GM23338 (cell line): ENCODE results near the gene CXCL8. TPM values are rescaled to one million over a fixed set of nuclear protein-coding genes. Genes with fewer than 3 reads are reported as not detected.

Source experiments
- ATAC-seq: fragments of 200-7000 bp; cut with Tn5 transposase; 3 replicates; pipeline ENCODE4 v1.9.1; 2020
- DNase-seq: peaks from one replicate; pipeline ENCODE4 v3.0.0-alpha.2; 2015; ENCODE audit warnings: low spot score
- H2AFZ ChIP-seq: fragments of 200-600 bp; sonication (generic); 2 replicates; pipeline ENCODE4 v1.8.0; 2016; ENCODE audit warnings: antibody characterized with exemption, mild to moderate bottlenecking, moderate library complexity
- H3F3A ChIP-seq: fragments of 200-600 bp; sonication (generic); replicated peaks from 2 replicates; pipeline ENCODE4 v1.8.0; 2017; ENCODE audit warnings: antibody characterized with exemption, mixed run types, low read depth
- H3K27ac ChIP-seq: fragments of 200-600 bp; sonication (generic); 2 replicates; pipeline ENCODE4 v1.6.1; 2016; ENCODE audit warnings: low read depth
- H3K27me3 ChIP-seq: fragments of 200-600 bp; sonication (generic); 2 replicates; pipeline ENCODE4 v1.8.0; 2016; ENCODE audit warnings: mild to moderate bottlenecking, mixed run types, moderate library complexity; ENCODE audit not compliant: insufficient read depth
- H3K36me3 ChIP-seq: fragments of 200-600 bp; sonication (generic); 2 replicates; pipeline ENCODE4 v1.8.0; 2016; ENCODE audit warnings: mild to moderate bottlenecking; ENCODE audit not compliant: insufficient read depth
- H3K4me1 ChIP-seq: fragments of 200-600 bp; sonication (generic); 2 replicates; pipeline ENCODE4 v1.8.0; 2016; ENCODE audit warnings: mild to moderate bottlenecking, moderate library complexity; ENCODE audit not compliant: insufficient read depth
- H3K4me2 ChIP-seq: fragments of 200-600 bp; sonication (generic); 2 replicates; pipeline ENCODE4 v1.7.1; 2017; ENCODE audit warnings: mixed run types
- H3K4me3 ChIP-seq: fragments of 200-600 bp; sonication (generic); 2 replicates; pipeline ENCODE4 v1.6.1; 2016; ENCODE audit warnings: mixed run types
- H3K79me2 ChIP-seq: fragments of 200-600 bp; sonication (generic); replicated peaks from 2 replicates; pipeline ENCODE4 v1.8.0; 2017; ENCODE audit warnings: mild to moderate bottlenecking; ENCODE audit not compliant: insufficient read depth
- H3K9me2 ChIP-seq: fragments of 200-600 bp; sonication (generic); 2 replicates; pipeline ENCODE4 v1.8.0; 2017; ENCODE audit not compliant: insufficient read depth
- H4K20me1 ChIP-seq: fragments of 200-600 bp; sonication (generic); replicated peaks from 2 replicates; pipeline ENCODE4 v1.8.0; 2017; ENCODE audit warnings: mild to moderate bottlenecking; ENCODE audit not compliant: insufficient read depth
- H3K27ac Mint-ChIP-seq: 2 replicates; pipeline ENCODE4 v1.8.0; 2020; ENCODE audit warnings: inconsistent platforms, mild to moderate bottlenecking, moderate library complexity, mixed read lengths
- H3K27me3 Mint-ChIP-seq: 3 replicates; pipeline ENCODE4 v1.8.0; 2022; ENCODE audit warnings: low read depth, mild to moderate bottlenecking, moderate library complexity, mixed read lengths, inconsistent platforms; ENCODE audit not compliant: insufficient read depth, poor library complexity
- H3K36me3 Mint-ChIP-seq: 3 replicates; pipeline ENCODE4 v1.8.0; 2021; ENCODE audit warnings: low read depth, mild to moderate bottlenecking, inconsistent platforms, moderate library complexity, mixed read lengths
- H3K4me1 Mint-ChIP-seq: 3 replicates; pipeline ENCODE4 v1.8.0; 2020; ENCODE audit warnings: mild to moderate bottlenecking, inconsistent platforms, mixed read lengths
- H3K4me3 Mint-ChIP-seq: 3 replicates; pipeline ENCODE4 v1.8.0; 2021; ENCODE audit warnings: moderate library complexity, mild to moderate bottlenecking, inconsistent platforms, mixed read lengths
- H3K9me3 Mint-ChIP-seq: 3 replicates; pipeline ENCODE4 v1.8.0; 2020; ENCODE audit warnings: moderate library complexity, mild to moderate bottlenecking, inconsistent platforms, mixed read lengths
- CTCF ChIP-seq, 2 experiments: fragments of 200-600 bp in 1 of 2; sonication (generic) in 1 of 2; conservative IDR thresholded peaks; 2 replicates each; pipeline versions ENCODE4 v1.5.1 to v1.6.1; 2016 to 2017; ENCODE audit warnings: antibody characterized with exemption in 2 of 2, low read depth in 2 of 2, mild to moderate bottlenecking in 2 of 2, moderate library complexity in 1 of 2
- ETS1 ChIP-seq: IDR thresholded peaks from 2 replicates; pipeline ENCODE4 v1.6.1; 2016; ENCODE audit warnings: antibody characterized with exemption
- EZH2phosphoT487 ChIP-seq: fragments of 200-600 bp; sonication (generic); IDR thresholded peaks from one replicate; pipeline ENCODE4 v1.8.1; 2018; ENCODE audit warnings: antibody characterized with exemption; ENCODE audit not compliant: unreplicated experiment
- ZNF331 ChIP-seq: fragments of 250-450 bp; sonication (Bioruptor Pico); IDR thresholded peaks from 2 replicates; pipeline ENCODE4 v1.5.0; 2020; ENCODE audit warnings: low read depth, mild to moderate bottlenecking, moderate library complexity
- ZNF462 ChIP-seq: fragments of 250-450 bp; sonication (Bioruptor Pico); IDR thresholded peaks from 2 replicates; pipeline ENCODE4 v1.5.0; 2020; ENCODE audit warnings: mild to moderate bottlenecking, moderate library complexity
- polyA plus RNA-seq: library from polyadenylated mRNA; unstranded; fragments of >200 nt; fragmentation: Nextera tagmentation; extraction: Ambion mirVana; gene quantifications from 2 replicates; pipeline ENCODE4 v1.2.1, GENCODE V29; 2016
- total RNA-seq: library from RNA; depleted of rRNA; stranded (reverse); fragments of >200 nt; shearing (Covaris generic); gene quantifications from 2 replicates; pipeline ENCODE4 v1.2.3, GENCODE V29; 2014

The CXCL8 gene
- total and polyA plus RNA-seq, 2 experiments from 2014 or later: 0.11 TPM; not detected in 1

- no peak for TF ChIP-seq ZNF462 (CRISPR knock-in tag)
- TF ChIP-seq ZNF331 (CRISPR knock-in tag): no peak
- no peak for TF ChIP-seq ETS1
These were observed 18.5 kb upstream of the CXCL8 start (continued) for GRCh38 chr4:73721909-73722308.

- H3K4me1 ChIP-seq: no peaks in the 10 kb centered on the region; the same call in 1 of the 2 replicates
- no peak for ATAC-seq
- Mint-ChIP-seq H3K4me1 (peaks cover 4% of the 10 kb centered on the region; the same call in 1 of the 3 replicates), H3K9me3 (no peaks in the 10 kb centered on the region), H3K27ac (no peak overlapping the region), H3K27me3 (no peaks in the 10 kb centered on the region), H3K4me3 (no peak overlapping the region), H3K36me3 (no peaks in the 10 kb centered on the region)
- DNase-seq: no peak
- no peaks in the 10 kb centered on the region for H3F3A ChIP-seq
- no peaks in the 10 kb centered on the region for H3K36me3 ChIP-seq
- no peak overlapping the region for H3K4me2 ChIP-seq
- H3K27me3 ChIP-seq: no peaks in the 10 kb centered on the region
- peaks cover 2% of the 10 kb centered on the region; the same call in 1 of the 2 replicates for H3K9me2 ChIP-seq
- H4K20me1 ChIP-seq: no peaks in the 10 kb centered on the region
- no peaks in the 10 kb centered on the region for H3K79me2 ChIP-seq
- no peak overlapping the region for H3K4me3 ChIP-seq
- no peak overlapping the region for H2AFZ ChIP-seq
- H3K27ac ChIP-seq: no peak overlapping the region
- TF ChIP-seq CTCF (conservative IDR thresholded peaks at IDR 0.05; ENCODE audit: low read depth in 2 of 2) (no peak), ZNF331 (CRISPR knock-in tag) (no peak), ETS1 (no peak), EZH2phosphoT487 (no peak)
These were observed 17.3 kb upstream of the CXCL8 start for GRCh38 chr4:73723023-73723422.
